Esophagus (tissue), 2 donors: ENCODE results near the gene CACNB1. TPM values are rescaled to one million over a fixed set of nuclear protein-coding genes. Genes with fewer than 3 reads are reported as not detected.

Experiments
- H3K27ac ChIP-seq, 2 donors: one replicate each; pipeline ENCODE4 v1.5.1; 2013; ENCODE audit warnings: low read depth in 2 of 2, mild to moderate bottlenecking in 2 of 2, inconsistent platforms in 1 of 2, low read length in 1 of 2, moderate library complexity in 1 of 2
- H3K27me3 ChIP-seq, 2 donors: one replicate each; pipeline ENCODE4 v1.6.1; 2013; ENCODE audit warnings: low read length in 2 of 2, control low read depth in 1 of 2, mild to moderate bottlenecking in 1 of 2; ENCODE audit not compliant: insufficient read depth in 2 of 2, control insufficient read depth in 1 of 2
- H3K36me3 ChIP-seq, 2 donors: one replicate each; pipeline ENCODE4 v1.6.1; 2013; ENCODE audit warnings: low read length in 1 of 2; ENCODE audit not compliant: control insufficient read depth in 2 of 2, insufficient read depth in 2 of 2
- H3K4me1 ChIP-seq, 2 donors: one replicate each; pipeline ENCODE4 v1.6.1; 2013; ENCODE audit warnings: low read length in 1 of 2; ENCODE audit not compliant: control insufficient read depth in 2 of 2, insufficient read depth in 2 of 2
- H3K4me3 ChIP-seq, 2 donors: one replicate each; pipeline ENCODE4 v1.5.1; 2013; ENCODE audit warnings: low read length in 2 of 2, mild to moderate bottlenecking in 2 of 2, low read depth in 1 of 2, moderate library complexity in 1 of 2
- H3K9me3 ChIP-seq, 2 donors: one replicate each; pipeline ENCODE4 v1.6.1; 2013; ENCODE audit warnings: mild to moderate bottlenecking in 2 of 2, low read depth in 1 of 2, low read length in 1 of 2, moderate library complexity in 1 of 2; ENCODE audit not compliant: control insufficient read depth in 2 of 2, insufficient read depth in 1 of 2
- WGBS, 2 donors: extraction: QIAGEN DNeasy Blood & Tissue Kit; methylation state at CpG; one replicate each; pipeline ENCODE4 v1.1.7; 2013; 5-methylcytosine and 5-hydroxymethylcytosine counted together
- polyA plus RNA-seq, 2 donors: library from polyadenylated mRNA; stranded (reverse); fragments of 200-250 nt; gene quantifications; one replicate each; pipeline ENCODE4 v1.2.3, GENCODE V29; 2013
- donor health status: healthy with polysubstance abuse.
- donor health status: Bipolar disorder and iron deficiency.

Gene CACNB1
- polyA plus RNA-seq, 2 donors: 1.6 to 2.6 TPM

DNA sequence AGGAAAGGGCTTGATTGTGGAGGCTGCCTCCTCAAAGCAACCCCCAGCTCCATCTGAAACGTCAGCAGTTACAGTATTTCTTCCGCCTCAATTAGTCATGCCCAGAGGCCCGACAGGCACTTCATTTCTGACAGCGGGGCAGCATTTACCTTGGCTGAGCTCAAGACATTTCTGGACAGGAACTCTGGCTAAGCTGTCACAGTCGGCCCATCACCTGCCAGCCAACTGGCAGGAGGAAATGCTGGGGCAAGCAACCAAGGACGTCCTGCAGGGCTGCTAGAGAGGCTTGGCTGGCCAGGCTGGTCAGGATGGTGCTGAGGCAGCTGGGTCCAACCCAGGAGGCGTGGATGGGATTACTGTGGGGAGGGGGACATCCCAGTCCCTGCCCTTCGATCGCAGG lies 73.8 kb downstream of the CACNB1 start:
- H3K27me3 ChIP-seq: no peaks in the 10 kb centered on the region
- no peak overlapping the region for H3K27ac ChIP-seq
- no peaks in the 10 kb centered on the region for H3K9me3 ChIP-seq
- no peak overlapping the region for H3K4me3 ChIP-seq
- 49 to 67% methylated on average over 9 of the region's 9 CpGs for WGBS, 2 donors
- no peaks in the 10 kb centered on the region for H3K36me3 ChIP-seq
- H3K4me1 ChIP-seq: peaks cover 0 to 2% of the 10 kb centered on the region in 2 donors

Other genes starting within 250 kb of the CACNB1 start
- gene FBXO47, start 230.3 kb downstream of the CACNB1 start, polyA plus RNA-seq: not detected
- 1 to 10 TPM; 4.7 to 6.0 TPM for gene PLXDC1, start 46.0 kb downstream of the CACNB1 start, polyA plus RNA-seq
- gene ARL5C, start 31.5 kb downstream of the CACNB1 start, polyA plus RNA-seq: not detected
- 1,000 to 10,000 TPM; 2,441 to 3,049 TPM for gene RPL19, start 2.6 kb upstream of the CACNB1 start, polyA plus RNA-seq
- gene STAC2, start 28.3 kb upstream of the CACNB1 start, polyA plus RNA-seq: under 1 TPM; 0.06 to 0.07 TPM
- 1 to 10 TPM; 2.3 to 3.8 TPM for gene FBXL20, start 204.0 kb upstream of the CACNB1 start, polyA plus RNA-seq